Stimulated activated CD4-positive, alpha-beta T cell treated with anti-CD3 and anti-CD28 coated beads, Interleukin-1b, Interleukin-23, amount 100 ng/mL, for 1 hour (primary cell): ENCODE results near the gene PRAMEF18.
"Not testable (repeated sequence)": the region's sequence is repeated elsewhere in the genome, so short reads cannot be mapped to it uniquely, and the experiment has no call there.

Source experiments
- DNase-seq, 2 donors: peaks; one replicate each; pipeline ENCODE4 v3.0.0-alpha.2; 2020; ENCODE audit warnings: low read depth in 2 of 2

The PRAMEF18 gene, protein sequence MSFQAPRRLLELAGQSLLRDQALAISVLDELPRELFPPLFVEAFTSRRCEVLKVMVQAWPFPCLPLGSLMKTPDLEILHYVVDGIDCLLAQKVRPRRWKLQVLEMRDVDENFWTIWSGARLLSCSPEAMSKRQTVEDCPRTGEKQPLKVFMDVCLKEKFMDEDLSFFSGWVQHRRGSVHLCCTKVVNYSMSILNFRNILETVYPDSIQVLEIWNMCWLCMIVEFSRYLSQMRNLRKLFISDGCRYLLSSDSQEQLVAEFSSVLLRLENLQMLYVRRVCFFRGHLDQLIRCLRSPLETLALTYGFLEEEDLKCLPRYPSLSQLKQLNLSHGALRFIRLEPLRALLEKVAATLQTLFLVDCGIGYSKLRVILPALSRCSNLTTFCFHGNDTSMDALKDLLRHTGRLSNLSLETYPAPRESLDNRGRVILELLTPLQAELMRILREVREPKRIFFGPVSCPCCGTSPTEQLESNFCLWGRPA

DNA sequence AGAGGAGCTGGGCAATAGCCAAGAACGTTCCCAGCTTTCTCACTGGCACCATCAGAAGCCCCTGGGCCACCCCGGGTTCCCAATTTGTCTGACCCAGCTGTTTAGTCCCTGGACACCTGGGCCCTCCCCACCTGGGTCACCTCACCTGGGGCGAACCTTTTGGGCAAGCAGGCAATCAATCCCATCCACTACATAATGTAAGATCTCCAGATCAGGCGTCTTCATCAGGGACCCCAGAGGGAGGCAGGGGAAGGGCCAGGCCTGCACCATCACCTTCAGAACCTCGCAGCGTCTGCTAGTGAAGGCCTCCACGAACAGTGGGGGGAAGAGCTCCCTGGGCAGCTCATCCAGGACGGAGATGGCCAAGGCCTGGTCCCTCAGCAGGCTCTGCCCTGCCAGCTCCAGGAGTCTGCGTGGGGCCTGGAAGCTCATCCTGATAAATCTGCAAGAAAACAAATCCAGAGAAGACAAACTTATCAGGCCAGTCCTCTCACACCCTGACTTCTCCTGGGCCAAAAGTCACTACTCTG, at the start of gene PRAMEF18:
Gene PRAMEF18 (minus strand): TSS at position 480 of the 530 bp plus-strand sequence. CDS start 48 bp downstream, at position 432.
- not testable (repeated sequence) for DNase-seq

DNA sequence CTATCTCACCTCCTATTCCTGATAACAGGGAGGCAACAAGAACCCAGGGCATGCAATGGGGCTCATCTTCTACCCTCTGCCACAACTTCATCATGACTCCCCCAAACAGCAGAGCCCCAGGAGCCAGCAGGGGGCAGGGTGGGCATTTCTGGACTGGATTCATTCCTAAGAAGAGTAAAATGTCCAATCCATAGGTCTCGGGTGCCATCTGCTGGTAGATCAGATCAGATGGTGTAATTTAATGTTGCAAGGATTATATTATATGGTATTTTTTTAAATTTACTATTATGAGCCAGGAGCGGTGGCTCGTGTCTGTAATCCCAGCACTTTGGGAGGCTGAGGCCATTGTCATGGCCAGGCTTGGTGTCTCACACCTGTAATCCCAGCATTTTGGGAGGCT, 39.2 kb upstream of the PRAMEF18 start:
- DNase-seq: not testable (repeated sequence)

DNA sequence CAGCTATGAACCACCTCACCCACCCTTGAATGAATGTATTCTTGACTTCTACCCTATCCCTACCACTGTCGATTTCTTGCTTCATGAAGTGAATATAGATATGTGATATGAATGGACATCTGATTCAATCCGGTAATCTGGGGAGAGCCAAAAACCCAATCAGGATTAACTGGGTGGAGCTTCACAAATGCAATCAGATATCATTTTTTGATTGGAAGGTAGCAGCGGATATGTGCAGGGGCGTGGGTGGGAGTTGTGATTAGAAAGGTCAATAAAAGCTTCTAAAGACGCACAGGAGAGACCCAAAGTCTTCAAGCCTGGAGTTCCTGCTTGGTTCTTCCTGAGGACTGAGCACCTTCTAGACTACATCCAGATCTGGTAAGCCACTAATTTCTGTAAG, 27.9 kb upstream of the PRAMEF18 start, which contains the start of gene PRAMEF5:
Gene PRAMEF5 (plus strand): TSS at position 301 of the 400 bp plus-strand sequence. CDS start 5,071 bp downstream, outside the sequence.
- DNase-seq: not testable (repeated sequence)

DNA sequence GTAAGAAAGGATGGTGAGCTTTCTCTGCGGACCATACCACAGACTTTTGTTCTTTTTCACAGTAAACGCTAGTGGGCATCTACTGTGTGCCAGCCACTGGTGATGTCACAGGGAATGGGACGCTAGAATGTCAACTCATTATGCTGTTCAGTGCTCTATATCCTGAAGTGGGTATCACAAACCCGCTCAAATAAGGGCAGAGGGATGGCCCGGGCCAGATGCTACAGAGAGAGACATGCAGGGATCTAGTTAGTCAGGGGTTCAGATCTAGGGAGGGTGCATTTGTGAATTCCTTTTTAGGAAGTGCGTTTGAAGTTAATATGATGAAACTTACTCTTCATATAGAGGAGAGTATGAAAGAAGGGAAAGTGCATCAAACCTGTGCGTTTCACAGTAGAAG, 21.2 kb upstream of the PRAMEF18 start:
- DNase-seq: not testable (repeated sequence)

DNA sequence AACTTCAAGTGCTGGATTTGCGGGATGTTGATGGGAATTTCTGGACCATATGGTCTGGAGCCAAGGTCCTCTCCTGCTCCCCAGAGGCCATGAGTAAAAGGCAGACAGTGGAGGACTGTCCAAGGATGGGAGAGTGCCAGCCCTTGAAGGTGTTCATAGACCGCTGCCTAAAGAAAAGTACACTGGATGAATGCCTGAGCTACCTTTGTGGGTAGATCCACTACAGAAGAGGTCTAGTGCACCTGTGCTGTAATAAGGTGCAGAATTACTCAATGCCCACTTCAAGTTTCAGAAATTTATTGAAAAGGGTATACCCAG, 20.6 kb upstream of the PRAMEF18 start:
- not testable (repeated sequence) for DNase-seq

DNA sequence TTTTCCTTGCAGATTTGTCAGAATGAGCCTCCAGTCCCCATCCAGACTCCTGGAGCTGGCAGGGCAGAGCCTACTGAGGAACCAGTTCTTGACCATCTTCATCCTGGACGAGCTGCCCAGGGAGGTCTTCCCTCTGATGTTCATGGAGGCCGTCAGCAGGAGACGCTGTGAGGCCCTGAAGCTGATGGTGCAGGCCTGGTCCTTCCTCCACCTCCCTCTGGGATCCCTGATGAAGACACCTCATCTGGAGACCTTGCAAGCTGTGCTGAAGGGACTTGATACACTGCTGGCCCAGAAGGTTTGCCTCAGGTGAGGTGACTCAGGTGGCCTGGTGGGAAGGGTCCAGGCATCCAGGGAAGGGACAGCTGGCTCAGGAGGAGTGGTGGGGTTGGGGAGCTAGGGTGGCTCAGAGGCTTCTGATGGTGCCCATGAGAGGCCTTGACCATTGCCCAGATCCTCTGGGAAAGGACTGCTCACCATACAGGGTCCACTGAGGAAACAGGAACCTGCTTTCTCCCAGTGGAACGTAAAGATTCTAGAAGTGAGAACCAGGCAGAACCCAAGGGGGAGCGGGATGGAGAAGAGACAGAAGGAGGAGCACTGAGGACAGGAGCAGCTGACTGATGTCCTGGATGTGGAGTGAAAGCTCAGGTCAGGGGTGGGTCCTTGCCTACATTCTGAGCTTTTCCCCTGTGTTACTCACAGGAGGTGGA, 20.0 kb upstream of the PRAMEF18 start:
- DNase-seq: not testable (repeated sequence)

DNA sequence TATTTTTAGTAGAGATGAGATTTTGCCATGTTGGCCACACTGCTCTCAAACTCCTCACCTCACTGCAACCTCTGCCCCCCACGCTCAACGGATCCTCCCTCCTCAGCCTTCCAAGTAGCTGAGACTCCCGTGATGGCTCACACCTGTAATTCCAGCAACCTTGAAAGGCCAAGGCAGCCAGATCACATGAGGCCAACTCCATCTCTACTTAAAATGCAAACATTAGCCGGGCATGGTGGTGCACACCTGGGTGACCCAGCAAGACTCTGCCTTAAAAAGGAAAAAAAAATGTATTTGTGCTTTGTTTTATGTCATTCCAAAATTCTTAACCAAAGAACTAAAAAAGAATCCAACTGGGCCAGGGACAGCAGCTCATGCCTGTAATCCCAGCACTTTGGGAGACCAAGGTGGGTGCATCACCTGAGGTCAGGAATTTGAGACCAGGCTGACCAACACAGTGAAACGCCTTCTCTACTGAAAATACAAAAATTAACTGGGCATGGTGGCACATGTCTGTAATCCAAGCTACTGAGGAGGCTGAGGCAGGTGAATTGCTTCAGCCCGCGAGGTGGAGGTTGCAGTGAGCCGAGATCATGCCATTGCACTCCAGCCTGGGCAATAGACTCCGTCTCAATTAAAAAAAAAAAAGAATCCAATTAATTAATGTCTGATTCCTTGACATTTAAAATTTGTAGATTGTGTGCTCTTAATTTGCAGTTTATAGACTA, 17.7 kb upstream of the PRAMEF18 start:
- DNase-seq: not testable (repeated sequence)

DNA sequence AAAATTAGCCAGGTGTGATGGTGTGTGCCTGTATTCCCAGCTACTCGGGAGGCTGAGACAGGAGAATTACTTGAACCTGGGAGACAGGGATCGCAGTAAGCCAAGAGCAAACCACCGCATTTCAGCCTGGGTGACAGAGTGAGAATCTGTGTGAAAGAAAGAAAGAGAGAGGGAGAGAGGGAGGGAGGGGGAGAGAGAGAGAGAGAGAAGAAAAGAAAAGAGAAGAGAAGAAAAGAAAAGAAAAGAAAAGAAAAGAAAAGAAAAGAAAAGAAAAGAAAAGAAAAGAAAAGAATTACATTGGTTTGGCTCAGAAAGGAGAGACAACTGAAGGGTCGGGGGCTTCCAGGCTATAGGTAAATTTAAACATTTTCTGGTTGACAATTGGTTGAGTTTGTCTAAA, 13.7 kb upstream of the PRAMEF18 start:
- DNase-seq: not testable (repeated sequence)

DNA sequence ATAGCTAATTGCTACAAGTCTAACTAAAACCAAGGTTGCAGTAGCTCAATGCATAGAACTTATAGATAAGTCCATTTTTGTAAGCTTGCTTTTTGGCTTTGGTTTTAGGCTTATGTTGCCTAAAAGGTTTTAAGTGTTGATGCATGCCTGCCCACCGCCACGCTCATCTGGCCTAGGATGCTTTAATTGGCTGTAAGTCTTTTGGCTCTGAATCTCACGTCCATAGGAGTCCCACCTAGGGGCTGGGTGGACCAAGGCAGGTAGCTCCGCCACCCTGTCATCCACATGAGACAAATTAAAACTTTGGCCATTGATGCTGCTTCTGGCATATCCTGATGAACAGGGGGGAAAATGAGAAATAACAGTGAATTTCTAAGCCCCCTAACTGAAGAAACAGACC, 11.6 kb upstream of the PRAMEF18 start:
- DNase-seq: not testable (repeated sequence)

DNA sequence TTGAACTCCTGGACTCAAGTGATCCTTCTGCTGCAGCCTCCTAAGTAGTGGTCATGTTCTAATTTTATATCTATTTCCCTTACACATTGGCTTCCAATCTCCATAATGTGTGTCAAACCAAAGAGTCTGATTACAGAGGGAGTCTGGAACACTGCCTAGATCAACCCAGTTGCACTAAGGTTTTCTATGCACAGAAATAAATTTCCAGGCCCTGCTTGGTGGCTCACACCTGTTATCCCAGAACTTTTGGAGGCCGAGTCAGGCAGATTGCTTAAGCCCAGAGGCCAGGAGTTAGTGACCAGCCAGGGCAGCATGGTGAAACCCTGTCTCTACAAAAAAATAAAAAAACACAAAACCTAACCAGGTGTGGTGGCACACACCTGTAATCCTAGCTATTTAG, 8.1 kb upstream of the PRAMEF18 start:
- DNase-seq: not testable (repeated sequence)

DNA sequence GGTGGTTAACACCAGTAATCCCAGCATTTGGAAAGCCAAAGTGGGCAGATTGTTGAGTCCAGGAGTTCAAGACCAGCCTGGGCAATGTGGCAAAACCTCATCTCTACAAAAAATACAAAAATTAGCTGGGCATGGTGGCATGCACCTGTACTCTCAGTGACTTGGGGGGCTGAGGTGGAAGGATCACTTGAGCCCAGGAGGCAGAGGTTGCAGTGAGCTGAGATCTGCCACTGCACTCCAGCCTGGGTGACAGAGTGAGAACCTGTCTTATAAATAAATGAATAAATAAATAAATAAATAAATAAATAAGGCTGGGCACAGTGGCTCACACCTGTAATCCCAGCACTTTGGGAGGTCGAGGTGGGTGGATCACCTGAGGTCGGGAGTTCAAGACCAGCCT, 6.1 kb upstream of the PRAMEF18 start:
- not testable (repeated sequence) for DNase-seq

DNA sequence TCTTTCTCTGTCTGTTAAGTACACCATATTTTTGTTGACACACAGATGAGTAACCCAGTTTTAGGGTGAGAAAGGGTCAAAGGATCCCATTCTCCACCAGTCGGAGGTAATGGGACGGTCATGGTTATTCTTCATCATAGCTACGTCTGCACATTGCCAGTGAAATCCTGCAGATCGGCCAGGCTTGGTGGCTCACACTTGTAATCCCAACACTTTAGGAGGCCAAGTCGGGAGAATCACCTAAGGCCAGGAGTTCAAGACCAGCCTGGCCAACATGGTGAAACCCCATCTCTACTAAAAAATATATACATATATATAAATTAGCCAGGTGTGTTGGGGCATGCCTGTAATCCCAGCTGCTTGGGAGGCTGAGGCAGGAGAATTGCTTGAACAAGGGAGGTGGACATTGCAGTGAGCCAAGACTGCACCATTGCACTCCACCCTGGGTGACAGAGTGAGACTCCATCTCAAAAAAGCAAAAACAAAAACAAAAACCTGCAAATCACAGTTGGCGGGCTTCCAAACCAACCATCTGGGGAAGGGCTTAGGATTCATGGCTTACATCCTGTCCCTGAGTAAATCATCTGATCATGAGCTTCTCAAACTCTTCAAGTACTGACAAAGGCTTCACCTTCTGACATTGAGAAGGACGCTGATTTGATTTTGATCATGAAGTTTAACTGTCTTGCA, 5.3 kb upstream of the PRAMEF18 start:
- not testable (repeated sequence) for DNase-seq

DNA sequence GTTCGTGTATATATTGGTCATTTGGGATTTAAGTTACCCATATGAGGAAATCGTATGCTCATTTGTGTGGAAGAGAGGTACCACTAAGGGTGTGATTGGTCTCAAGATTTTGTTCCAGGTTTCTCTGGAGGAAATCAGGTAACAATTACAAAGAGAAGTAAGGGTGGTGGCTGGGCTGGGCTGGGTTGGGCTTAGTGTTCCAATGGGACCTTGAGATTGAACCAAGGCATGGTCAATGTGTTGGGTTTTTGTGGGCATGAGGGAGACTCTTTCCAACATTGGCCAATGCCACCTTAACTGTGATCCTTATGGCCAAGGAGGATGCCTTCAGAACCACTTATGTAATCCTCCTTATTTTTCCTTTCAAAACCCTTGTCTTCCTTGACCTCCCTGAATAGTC, 4.6 kb upstream of the PRAMEF18 start:
- DNase-seq: not testable (repeated sequence)

DNA sequence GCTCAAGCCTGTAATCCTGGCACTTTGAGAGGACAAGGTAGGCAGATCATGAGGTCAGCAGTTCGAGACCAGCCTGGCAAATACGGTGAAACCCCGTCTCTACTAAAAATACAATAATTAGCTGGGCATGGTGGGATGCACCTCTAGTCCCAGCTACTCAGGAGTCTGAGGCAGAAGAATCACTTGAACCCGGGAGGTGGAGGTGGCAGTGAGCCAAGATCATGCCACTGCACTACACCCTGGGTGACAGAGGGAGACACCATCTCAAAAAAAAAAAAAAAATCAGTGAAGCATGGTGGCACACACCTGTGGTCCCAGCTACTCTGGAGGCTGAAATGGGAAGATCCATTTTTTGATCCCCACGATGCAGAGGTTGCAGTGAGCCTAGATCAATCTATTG, 4.1 kb upstream of the PRAMEF18 start:
- not testable (repeated sequence) for DNase-seq

DNA sequence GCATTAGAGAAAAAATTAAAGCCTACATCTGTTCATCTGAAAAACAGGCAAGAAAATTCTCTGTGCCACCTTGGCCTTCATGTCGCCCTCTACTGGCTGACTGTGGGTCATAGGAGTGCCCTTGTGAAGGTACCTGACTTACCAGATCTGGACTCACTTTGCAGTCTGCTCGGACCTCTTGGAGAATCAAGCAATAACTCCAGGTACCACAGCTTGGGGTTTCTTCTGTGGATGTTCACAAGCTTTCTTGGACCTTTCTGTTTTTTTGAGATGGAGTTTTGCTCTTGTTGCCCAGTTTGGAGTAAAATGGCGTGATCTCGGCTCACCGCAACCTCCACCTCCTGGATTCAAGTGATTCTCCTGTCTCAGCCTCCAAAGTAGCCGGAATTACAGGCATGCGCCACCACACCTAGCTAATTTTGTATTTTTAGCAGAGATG, 2.4 kb upstream of the PRAMEF18 start:
- DNase-seq: peak in 1 of 2 donors; percentile 23

DNA sequence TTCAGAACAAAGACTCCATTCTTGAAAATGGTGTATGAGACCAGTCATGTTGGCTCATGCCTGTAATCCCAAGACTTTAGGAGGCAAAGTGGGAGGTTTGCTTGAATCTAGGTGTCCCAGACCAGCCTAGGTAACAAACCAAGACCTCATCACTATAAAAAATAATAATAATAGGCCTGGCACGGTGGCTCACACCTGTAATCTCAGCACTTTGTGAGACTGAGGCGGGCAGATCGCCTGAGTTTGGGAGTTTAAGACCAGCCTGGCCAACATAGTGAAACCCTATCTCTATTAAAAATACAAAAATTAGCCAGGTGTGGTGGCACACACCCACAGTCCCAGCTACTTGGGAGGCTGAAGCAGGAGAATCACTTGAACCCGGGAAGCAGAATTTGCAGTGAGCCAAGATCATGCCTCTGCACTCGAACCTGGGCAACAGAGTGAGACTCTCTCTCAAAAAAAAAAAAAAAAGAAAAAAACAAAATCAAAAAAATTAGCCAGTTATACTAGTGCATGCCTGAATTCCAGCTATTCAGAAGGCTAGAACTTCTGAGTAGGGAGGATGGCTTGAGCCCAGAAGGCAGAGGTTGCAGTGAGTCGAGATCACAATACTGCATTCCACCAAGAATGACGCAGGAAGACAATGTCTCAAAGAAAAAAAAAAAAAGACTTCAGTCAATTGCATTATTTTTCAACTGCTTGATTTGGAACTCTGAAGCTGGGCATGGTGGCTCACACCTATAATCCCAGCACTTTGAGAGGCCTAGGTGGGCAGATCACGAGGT, 1.5 kb upstream of the PRAMEF18 start:
- DNase-seq: not testable (repeated sequence)

DNA sequence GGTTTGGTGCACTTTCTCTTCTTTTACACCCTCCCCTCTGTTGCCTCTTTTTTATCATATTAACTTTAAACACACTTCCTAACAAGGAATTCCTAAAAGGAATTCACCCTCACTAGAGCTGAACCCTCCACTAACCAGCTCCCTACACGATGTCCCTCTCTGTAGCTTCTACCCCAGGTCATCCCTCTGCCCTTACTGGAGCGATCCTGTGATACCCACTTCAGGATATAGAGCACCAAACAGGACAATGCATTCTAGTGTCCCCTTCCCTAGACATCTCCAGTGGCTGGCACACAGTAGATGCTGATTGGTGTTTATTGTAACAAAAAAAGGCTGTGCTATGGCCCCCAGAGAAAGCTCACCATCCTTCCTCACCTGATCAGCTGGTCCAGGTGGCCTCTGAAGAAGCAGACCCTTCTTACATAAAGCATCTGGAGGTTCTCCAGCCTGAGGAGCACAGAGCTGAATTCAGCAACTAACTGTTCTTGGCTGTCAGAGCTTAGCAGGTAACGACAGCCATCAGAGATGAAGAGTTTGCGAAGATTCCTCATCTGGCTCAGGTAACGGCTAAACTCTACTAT, 1.4 kb downstream of the PRAMEF18 start:
- DNase-seq: no peak

DNA sequence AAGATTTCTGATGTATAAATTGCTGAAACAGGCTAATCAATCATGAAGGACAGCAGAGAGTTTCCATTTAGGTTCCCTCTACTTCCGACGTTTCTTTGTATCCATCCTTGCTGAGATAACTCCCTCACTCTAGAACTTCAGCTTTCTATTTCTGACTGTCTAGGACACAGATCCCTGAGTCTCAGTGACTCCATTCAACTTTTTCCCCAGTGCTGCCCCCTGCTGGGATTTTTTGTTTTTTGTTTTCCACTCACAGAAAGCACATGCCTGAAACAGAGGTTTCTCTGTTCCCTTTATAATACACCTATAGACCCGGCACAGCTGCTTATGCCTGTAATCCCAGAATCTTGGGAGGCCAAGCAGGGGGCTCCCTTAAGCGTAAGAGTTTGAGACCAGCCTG, 3.2 kb downstream of the PRAMEF18 start:
- DNase-seq: not testable (repeated sequence)

DNA sequence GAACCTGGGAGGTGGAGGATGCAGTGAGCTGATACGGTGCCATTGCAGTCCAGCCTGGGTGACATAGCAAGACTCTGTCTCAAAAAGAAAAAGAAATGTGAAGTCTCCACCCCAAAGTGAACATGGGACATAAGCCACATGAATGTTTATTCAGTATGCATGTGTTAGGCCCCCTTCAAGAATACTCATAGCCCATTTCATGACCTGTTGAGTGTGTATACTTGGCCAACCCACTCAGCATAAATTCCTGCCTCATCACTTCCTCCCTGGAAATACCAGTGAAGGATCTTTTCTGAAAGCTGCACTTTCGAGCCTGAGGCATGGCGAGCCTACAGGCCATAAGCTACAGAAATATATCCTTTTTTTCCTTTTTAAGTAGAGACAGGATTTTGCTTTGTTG, 6.8 kb downstream of the PRAMEF18 start:
- DNase-seq: not testable (repeated sequence)

DNA sequence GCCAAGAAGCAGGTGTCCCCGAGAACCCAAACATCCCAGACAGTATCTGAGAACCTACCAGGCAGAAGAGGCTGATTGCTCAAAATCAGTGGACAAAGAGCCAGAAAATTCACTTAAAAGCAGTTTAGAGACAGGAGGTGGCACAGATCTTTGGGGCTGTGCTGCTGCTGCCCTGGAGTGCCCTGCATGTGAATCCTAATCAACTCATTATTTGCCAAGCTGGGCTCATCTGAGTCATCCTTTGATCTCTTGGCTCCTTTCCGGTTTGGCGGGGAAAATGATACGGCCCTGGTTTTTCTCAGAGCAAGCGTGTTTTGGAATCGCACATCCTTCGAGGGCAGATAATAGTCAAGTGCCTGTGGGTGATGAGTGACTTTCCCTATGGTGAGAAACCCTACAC, 9.3 kb downstream of the PRAMEF18 start:
- DNase-seq: not testable (repeated sequence)
